Progenitor cell of endocrine pancreas (in vitro differentiated cells): ENCODE data around the gene S1PR3. TPM values are rescaled to one million over a fixed set of nuclear protein-coding genes. Genes with fewer than 3 reads are reported as not detected.

Experiments used
- DNase-seq: peaks from one replicate; pipeline ENCODE4 v3.0.0; 2021; ENCODE audit warnings: low spot score; ENCODE audit not compliant: unreplicated experiment
- H3K27ac Mint-ChIP-seq: 2 replicates; pipeline ENCODE4 v1.8.0; 2021; ENCODE audit warnings: mild to moderate bottlenecking, moderate library complexity, mixed read lengths
- H3K27me3 Mint-ChIP-seq: 2 replicates; pipeline ENCODE4 v1.8.0; 2021; ENCODE audit warnings: mixed read lengths
- H3K36me3 Mint-ChIP-seq: 2 replicates; pipeline ENCODE4 v1.8.0; 2022; ENCODE audit warnings: mixed read lengths; ENCODE audit not compliant: insufficient read depth
- H3K4me1 Mint-ChIP-seq: 2 replicates; pipeline ENCODE4 v1.8.0; 2021; ENCODE audit warnings: low read depth, mixed read lengths
- H3K4me3 Mint-ChIP-seq: 2 replicates; pipeline ENCODE4 v1.8.0; 2021; ENCODE audit warnings: low read depth, mild to moderate bottlenecking, moderate library complexity, mixed read lengths
- H3K9me3 Mint-ChIP-seq: 2 replicates; pipeline ENCODE4 v1.8.0; 2021; ENCODE audit warnings: low read depth, mixed read lengths
- total RNA-seq: library from RNA; stranded (reverse); gene quantifications from 2 replicates; pipeline ENCODE4 v1.2.1, GENCODE V29; 2021
- TF ChIP-seq, protein P1 (sequence below): fragments of 200-600 bp; sonication (generic); IDR thresholded peaks from one replicate; pipeline ENCODE4 v1.5.0; 2021; ENCODE audit warnings: antibody characterized with exemption, mild to moderate bottlenecking; ENCODE audit not compliant: unreplicated experiment

The S1PR3 gene
- total RNA-seq, 1 donor from 2014 or later, result 1.6 TPM

- Mint-ChIP-seq H3K4me1 (no peaks in the 10 kb centered on the region), H3K9me3 (peaks cover 15% of the 10 kb centered on the region), H3K27me3 (no peaks in the 10 kb centered on the region), H3K27ac (no peak overlapping the region), H3K4me3 (no peak overlapping the region), H3K36me3 (no peaks in the 10 kb centered on the region)
- no peak for DNase-seq
- TF ChIP-seq, protein P1, sequence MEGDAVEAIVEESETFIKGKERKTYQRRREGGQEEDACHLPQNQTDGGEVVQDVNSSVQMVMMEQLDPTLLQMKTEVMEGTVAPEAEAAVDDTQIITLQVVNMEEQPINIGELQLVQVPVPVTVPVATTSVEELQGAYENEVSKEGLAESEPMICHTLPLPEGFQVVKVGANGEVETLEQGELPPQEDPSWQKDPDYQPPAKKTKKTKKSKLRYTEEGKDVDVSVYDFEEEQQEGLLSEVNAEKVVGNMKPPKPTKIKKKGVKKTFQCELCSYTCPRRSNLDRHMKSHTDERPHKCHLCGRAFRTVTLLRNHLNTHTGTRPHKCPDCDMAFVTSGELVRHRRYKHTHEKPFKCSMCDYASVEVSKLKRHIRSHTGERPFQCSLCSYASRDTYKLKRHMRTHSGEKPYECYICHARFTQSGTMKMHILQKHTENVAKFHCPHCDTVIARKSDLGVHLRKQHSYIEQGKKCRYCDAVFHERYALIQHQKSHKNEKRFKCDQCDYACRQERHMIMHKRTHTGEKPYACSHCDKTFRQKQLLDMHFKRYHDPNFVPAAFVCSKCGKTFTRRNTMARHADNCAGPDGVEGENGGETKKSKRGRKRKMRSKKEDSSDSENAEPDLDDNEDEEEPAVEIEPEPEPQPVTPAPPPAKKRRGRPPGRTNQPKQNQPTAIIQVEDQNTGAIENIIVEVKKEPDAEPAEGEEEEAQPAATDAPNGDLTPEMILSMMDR, result no peak
These were observed 40.9 kb downstream of the S1PR3 start for GRCh38 chr9:89032173-89032572.

DNA sequence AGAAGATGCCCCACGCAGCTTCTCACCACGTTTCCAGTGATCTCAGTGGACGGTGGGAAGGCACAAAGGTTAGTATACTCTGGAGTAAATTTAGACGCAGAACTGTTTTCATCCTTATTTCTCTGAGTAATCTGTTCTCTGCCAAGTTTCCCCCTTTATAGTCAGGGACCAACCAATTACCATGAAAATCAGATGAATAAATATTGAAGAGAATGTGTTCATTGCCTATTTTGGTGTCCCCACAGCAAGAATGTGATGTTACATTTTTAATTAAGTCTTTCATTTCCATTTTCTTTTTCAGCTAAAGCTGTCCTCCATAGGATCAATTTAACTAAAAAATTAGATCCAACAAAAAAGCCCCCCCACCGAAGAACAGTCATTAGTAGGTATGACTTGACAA lies 41.4 kb downstream of the S1PR3 start:
- H3K4me1 Mint-ChIP-seq, result no peaks in the 10 kb centered on the region
- peaks cover 15% of the 10 kb centered on the region for H3K9me3 Mint-ChIP-seq
- H3K4me3 Mint-ChIP-seq, result no peak overlapping the region
- H3K36me3 Mint-ChIP-seq, result no peaks in the 10 kb centered on the region
- H3K27ac Mint-ChIP-seq, result no peak overlapping the region
- no peak for DNase-seq
- TF ChIP-seq, protein P1, result no peak
- no peaks in the 10 kb centered on the region for H3K27me3 Mint-ChIP-seq

- Mint-ChIP-seq H3K4me1 (peaks cover 1% of the 10 kb centered on the region), H3K27ac (no peak overlapping the region), H3K27me3 (no peaks in the 10 kb centered on the region)
These were observed 45.1 kb downstream of the S1PR3 start for GRCh38 chr9:89036383-89036782.

DNA sequence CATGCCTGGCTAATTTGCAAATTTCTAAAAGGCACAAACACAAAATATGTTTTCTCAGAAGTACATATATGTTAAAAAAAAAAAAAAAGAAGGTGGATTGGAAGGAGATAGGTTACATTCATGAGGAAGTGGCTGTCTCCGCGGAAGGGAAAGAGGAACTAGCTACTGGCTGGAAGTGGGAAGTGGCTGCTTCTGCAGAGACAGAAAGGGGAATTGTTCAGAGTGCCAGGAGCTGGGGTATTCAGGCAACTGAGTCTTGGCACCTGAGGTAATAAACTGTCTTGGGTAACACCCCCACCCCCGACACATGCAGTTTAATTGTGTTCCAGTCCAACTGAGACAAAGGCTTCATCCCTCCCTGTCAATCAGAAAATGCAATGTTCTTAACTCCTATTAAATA lies 45.6 kb downstream of the S1PR3 start:
- no peak overlapping the region for H3K27ac Mint-ChIP-seq
- no peak for DNase-seq
- TF ChIP-seq, protein P1, result no peak
- H3K36me3 Mint-ChIP-seq, result no peaks in the 10 kb centered on the region
- no peak overlapping the region for H3K4me3 Mint-ChIP-seq
- H3K4me1 Mint-ChIP-seq, result peaks cover 1% of the 10 kb centered on the region
- no peaks in the 10 kb centered on the region for H3K27me3 Mint-ChIP-seq
- H3K9me3 Mint-ChIP-seq, result no peaks in the 10 kb centered on the region

More at GRCh38 chr9:89036383-89036782, 45.1 kb downstream of the S1PR3 start:
- peaks cover under 1% of the 10 kb centered on the region for H3K9me3 Mint-ChIP-seq
- no peaks in the 10 kb centered on the region for H3K36me3 Mint-ChIP-seq
- H3K4me3 Mint-ChIP-seq, result no peak overlapping the region
- TF ChIP-seq, protein P1, result no peak
- DNase-seq, result no peak

- peaks cover 1% of the 10 kb centered on the region for H3K4me1 Mint-ChIP-seq
- TF ChIP-seq, protein P1, result no peak
- no peak for DNase-seq
- H3K9me3 Mint-ChIP-seq, result no peaks in the 10 kb centered on the region
- H3K36me3 Mint-ChIP-seq, result no peaks in the 10 kb centered on the region
- no peak overlapping the region for H3K27ac Mint-ChIP-seq
- no peaks in the 10 kb centered on the region for H3K27me3 Mint-ChIP-seq
- no peak overlapping the region for H3K4me3 Mint-ChIP-seq
These were observed 46.1 kb downstream of the S1PR3 start for GRCh38 chr9:89037346-89037745.
